CD4-positive, CD25-positive, alpha-beta regulatory T cell (primary cell): ENCODE data around the gene FOXN3. TPM values are rescaled to one million over a fixed set of nuclear protein-coding genes. Genes with fewer than 3 reads are reported as not detected.

Experiments
- ATAC-seq, 2 donors: fragments of 150-1000 bp; cut with Tn5 transposase; one replicate each; pipeline ENCODE4 v1.10.0; 2021; ENCODE audit warnings: low read depth in 2 of 2, moderate number of reproducible peaks in 2 of 2, moderate library complexity in 1 of 2
- DNase-seq, 3 donors: peaks; one replicate each; pipeline versions ENCODE4 v3.0.0 to v3.0.0-alpha.2; 2012 to 2022; ENCODE audit warnings: mixed read lengths in 1 of 3
- H3K27ac ChIP-seq: one replicate; pipeline ENCODE4 v1.7.0; 2013; ENCODE audit warnings: mild to moderate bottlenecking, low read length; ENCODE audit not compliant: insufficient read depth, poor library complexity, severe bottlenecking
- H3K27me3 ChIP-seq: one replicate; pipeline ENCODE4 v1.7.0; 2013; ENCODE audit warnings: low read length; ENCODE audit not compliant: control insufficient read depth, insufficient read depth
- H3K36me3 ChIP-seq: one replicate; pipeline ENCODE4 v1.7.0; 2013; ENCODE audit warnings: mild to moderate bottlenecking, low read length, moderate library complexity; ENCODE audit not compliant: control insufficient read depth, insufficient read depth
- H3K4me1 ChIP-seq: 2 replicates; pipeline ENCODE4 v1.7.0; 2013; ENCODE audit warnings: mild to moderate bottlenecking, low read length; ENCODE audit not compliant: insufficient read depth, control insufficient read depth, poor library complexity, severe bottlenecking
- H3K4me3 ChIP-seq: one replicate; pipeline ENCODE4 v1.7.0; 2013; ENCODE audit warnings: low read depth, mild to moderate bottlenecking, low read length, moderate library complexity
- H3K9me3 ChIP-seq, 2 experiments: 1 replicate in 1 of 2; 2 replicates in 1 of 2; pipeline ENCODE4 v1.7.0; 2013; ENCODE audit warnings: low read length in 2 of 2, mild to moderate bottlenecking in 1 of 2, moderate library complexity in 1 of 2; ENCODE audit not compliant: control insufficient read depth in 2 of 2
- H3K27ac Mint-ChIP-seq, 3 donors: one replicate each; pipeline ENCODE4 v1.8.0; 2020 to 2022; ENCODE audit warnings: mild to moderate bottlenecking in 3 of 3, mixed read lengths in 3 of 3, moderate library complexity in 2 of 3
- H3K27me3 Mint-ChIP-seq: one replicate; pipeline ENCODE4 v1.8.0; 2022; ENCODE audit warnings: mild to moderate bottlenecking, mixed read lengths
- H3K36me3 Mint-ChIP-seq: one replicate; pipeline ENCODE4 v1.8.0; 2020; ENCODE audit warnings: mixed read lengths
- H3K4me1 Mint-ChIP-seq, 4 donors: one replicate each; pipeline ENCODE4 v1.8.0; 2020 to 2022; ENCODE audit warnings: mixed read lengths in 4 of 4, mild to moderate bottlenecking in 1 of 4
- H3K4me3 Mint-ChIP-seq, 4 donors: one replicate each; pipeline ENCODE4 v1.8.0; 2020 to 2022; ENCODE audit warnings: mild to moderate bottlenecking in 4 of 4, mixed read lengths in 4 of 4, moderate library complexity in 3 of 4
- H3K9me3 Mint-ChIP-seq, 7 donors: one replicate each; pipeline ENCODE4 v1.8.0; 2020 to 2022; ENCODE audit warnings: mixed read lengths in 7 of 7, mild to moderate bottlenecking in 3 of 7, moderate library complexity in 2 of 7
- polyA plus RNA-seq, 4 donors: library from polyadenylated mRNA; unstranded; fragments of 300-500 nt; fragmentation: Illumina TruSeq; gene quantifications; one replicate each; pipeline ENCODE4 v1.2.3, GENCODE V29; 2021
- total RNA-seq: library from RNA; stranded (reverse); gene quantifications from one replicate; pipeline ENCODE4 v1.2.3, GENCODE V29; 2022

FOXN3 gene
- total and polyA plus RNA-seq, 5 donors from 2014 or later: 108 to 203 (median 111) TPM

GRCh38 chr14:89288114-89288513, 128.9 kb downstream of the FOXN3 start:
- Histone ChIP-seq H3K27me3 (no peaks in the 10 kb centered on the region), H3K9me3 (no peaks in the 10 kb centered on the region), H3K4me3 (no peak overlapping the region), H3K4me1 (peaks cover 8% of the 10 kb centered on the region), H3K36me3 (peaks cover 14% of the 10 kb centered on the region), H3K27ac (no peak overlapping the region)
- H3K27ac Mint-ChIP-seq: no peak overlapping the region
- H3K4me3 Mint-ChIP-seq: no peak overlapping the region
- H3K4me1 Mint-ChIP-seq: peaks cover 4 to 78% (median 45%) of the 10 kb centered on the region in 4 donors
- ATAC-seq (no peak), DNase-seq (no peak)
- peaks cover 38% of the 10 kb centered on the region for H3K36me3 Mint-ChIP-seq
- no peaks in the 10 kb centered on the region for H3K27me3 Mint-ChIP-seq
- no peaks in the 10 kb centered on the region for H3K9me3 Mint-ChIP-seq

- Mint-ChIP-seq H3K36me3 (peaks cover 31% of the 10 kb centered on the region), H3K4me1 (peaks cover 18 to 65% (median 38%) of the 10 kb centered on the region in 4 donors), H3K4me3 (no peak overlapping the region), H3K27me3 (no peaks in the 10 kb centered on the region), H3K9me3 (no peaks in the 10 kb centered on the region), H3K27ac (peak overlapping the region in 2 of 3 donors; percentile 1 to 3)
- no peak overlapping the region for H3K27ac ChIP-seq
- H3K9me3 ChIP-seq: no peaks in the 10 kb centered on the region
- no peak overlapping the region for H3K4me3 ChIP-seq
- no peak for DNase-seq
- peaks cover 17% of the 10 kb centered on the region for H3K36me3 ChIP-seq
- no peak for ATAC-seq
- no peaks in the 10 kb centered on the region for H3K27me3 ChIP-seq
- peaks cover 8% of the 10 kb centered on the region for H3K4me1 ChIP-seq
Observed at GRCh38 chr14:89284333-89285058, 132.5 kb downstream of the FOXN3 start.

- no peaks in the 10 kb centered on the region for H3K27me3 Mint-ChIP-seq
- Histone ChIP-seq H3K27ac (no peak overlapping the region), H3K36me3 (peaks cover 17% of the 10 kb centered on the region), H3K4me1 (peaks cover 8% of the 10 kb centered on the region), H3K4me3 (no peak overlapping the region), H3K9me3 (no peaks in the 10 kb centered on the region), H3K27me3 (no peaks in the 10 kb centered on the region)
- peaks cover 40% of the 10 kb centered on the region for H3K36me3 Mint-ChIP-seq
- H3K9me3 Mint-ChIP-seq: no peaks in the 10 kb centered on the region
- DNase-seq (peak in 1 of 3 donors; percentile 60), ATAC-seq (peak in 1 of 2 donors; percentile 47)
- H3K4me3 Mint-ChIP-seq: no peak overlapping the region
- H3K27ac Mint-ChIP-seq: peak overlapping the region in 1 of 3 donors; percentile 30
- H3K4me1 Mint-ChIP-seq: peaks cover 18 to 70% (median 46%) of the 10 kb centered on the region in 4 donors
Observed at GRCh38 chr14:89283327-89284060, 133.5 kb downstream of the FOXN3 start.

GRCh38 chr14:89282191-89282590, 134.8 kb downstream of the FOXN3 start:
- Histone ChIP-seq H3K9me3 (no peaks in the 10 kb centered on the region), H3K36me3 (peaks cover 20% of the 10 kb centered on the region), H3K4me3 (no peak overlapping the region), H3K4me1 (peaks cover 10% of the 10 kb centered on the region), H3K27ac (no peak overlapping the region), H3K27me3 (no peaks in the 10 kb centered on the region)
- peaks cover 47% of the 10 kb centered on the region for H3K36me3 Mint-ChIP-seq
- no peak for DNase-seq
- no peak for ATAC-seq
- no peak overlapping the region for H3K27ac Mint-ChIP-seq
- H3K4me3 Mint-ChIP-seq: no peak overlapping the region
- H3K27me3 Mint-ChIP-seq: no peaks in the 10 kb centered on the region
- H3K4me1 Mint-ChIP-seq: peaks cover 26 to 75% (median 54%) of the 10 kb centered on the region in 4 donors
- H3K9me3 Mint-ChIP-seq: no peaks in the 10 kb centered on the region

GRCh38 chr14:89280600-89280999, 136.4 kb downstream of the FOXN3 start:
- H3K36me3 Mint-ChIP-seq: peaks cover 52% of the 10 kb centered on the region
- no peaks in the 10 kb centered on the region for H3K9me3 Mint-ChIP-seq
- peaks cover 17% of the 10 kb centered on the region for H3K4me1 ChIP-seq
- H3K27me3 ChIP-seq: no peaks in the 10 kb centered on the region
- DNase-seq: no peak
- H3K4me3 Mint-ChIP-seq: no peak overlapping the region
- H3K27ac Mint-ChIP-seq: no peak overlapping the region
- H3K4me3 ChIP-seq: no peak overlapping the region
- peaks cover 37 to 78% (median 55%) of the 10 kb centered on the region in 4 donors for H3K4me1 Mint-ChIP-seq
- H3K9me3 ChIP-seq: no peaks in the 10 kb centered on the region
- H3K27me3 Mint-ChIP-seq: no peaks in the 10 kb centered on the region
- no peak for ATAC-seq
- no peak overlapping the region for H3K27ac ChIP-seq
- peaks cover 20% of the 10 kb centered on the region for H3K36me3 ChIP-seq

GRCh38 chr14:89279649-89280232, 137.3 kb downstream of the FOXN3 start:
- DNase-seq (no peak), ATAC-seq (no peak)
- no peaks in the 10 kb centered on the region for H3K27me3 Mint-ChIP-seq
- peaks cover 54% of the 10 kb centered on the region for H3K36me3 Mint-ChIP-seq
- H3K4me1 Mint-ChIP-seq: peaks cover 37 to 78% (median 55%) of the 10 kb centered on the region in 4 donors
- peak overlapping the region in 1 of 4 donors; percentile 25 for H3K4me3 Mint-ChIP-seq
- peaks cover 17% of the 10 kb centered on the region for H3K4me1 ChIP-seq
- H3K9me3 ChIP-seq: no peaks in the 10 kb centered on the region
- no peaks in the 10 kb centered on the region for H3K9me3 Mint-ChIP-seq
- no peak overlapping the region for H3K27ac Mint-ChIP-seq
- H3K36me3 ChIP-seq: peaks cover 20% of the 10 kb centered on the region
- H3K27me3 ChIP-seq: no peaks in the 10 kb centered on the region
- no peak overlapping the region for H3K27ac ChIP-seq
- H3K4me3 ChIP-seq: no peak overlapping the region

- H3K27ac ChIP-seq: no peak overlapping the region
- H3K27me3 Mint-ChIP-seq: no peaks in the 10 kb centered on the region
- H3K27ac Mint-ChIP-seq: peak overlapping the region in 1 of 3 donors; percentile 58
- H3K4me3 ChIP-seq: no peak overlapping the region
- no peak overlapping the region for H3K4me3 Mint-ChIP-seq
- peaks cover 45 to 76% (median 59%) of the 10 kb centered on the region in 4 donors for H3K4me1 Mint-ChIP-seq
- peaks cover 48% of the 10 kb centered on the region for H3K36me3 Mint-ChIP-seq
- no peaks in the 10 kb centered on the region for H3K9me3 ChIP-seq
- no peak for ATAC-seq
- peaks cover 9% of the 10 kb centered on the region for H3K4me1 ChIP-seq
- no peaks in the 10 kb centered on the region for H3K27me3 ChIP-seq
- DNase-seq: no peak
- H3K36me3 ChIP-seq: peaks cover 20% of the 10 kb centered on the region
- H3K9me3 Mint-ChIP-seq: peaks cover 0 to 1% (median 0%) of the 10 kb centered on the region in 7 donors
Observed at GRCh38 chr14:89277203-89277602, 139.8 kb downstream of the FOXN3 start.
